Panc1 (cell line): Measurements from ENCODE around the gene SYTL5. TPM values are rescaled to one million over a fixed set of nuclear protein-coding genes. Genes with fewer than 3 reads are reported as not detected.
"Not testable (repeated sequence)": the region's sequence is repeated elsewhere in the genome, so short reads cannot be mapped to it uniquely, and the experiment has no call there.

Source experiments
- ATAC-seq: fragments of 200-7000 bp; cut with Tn5 transposase; 2 replicates; pipeline ENCODE4 v1.9.1; 2020; ENCODE audit warnings: mild to moderate bottlenecking, moderate library complexity
- BruUV-seq: library from RNA; stranded (reverse); fragments of 400-500 nt; replicated peaks from 2 replicates; lab custom pipeline; 2021; lab: Mats Ljungman, UMichigan
- CTCF ChIA-PET: fragments of 300-600 bp; sonication (Branson Sonifier 250); formaldehyde crosslinking; loops from one replicate; lab custom pipeline; 2022; ENCODE audit warnings: antibody characterized with exemption; lab: Charles Lee
- POLR2A ChIA-PET: fragments of 300-600 bp; sonication (Branson Sonifier 250); formaldehyde crosslinking; loops from one replicate; lab custom pipeline; 2022; ENCODE audit warnings: antibody characterized with exemption; lab: Charles Lee
- DNase-seq: peaks from one replicate; pipeline ENCODE4 v3.0.0-alpha.2; 2010; ENCODE audit warnings: low read depth, low spot score
- H3K27ac ChIP-seq: 2 replicates; pipeline ENCODE4 v1.5.1; 2011; ENCODE audit warnings: mild to moderate bottlenecking, low read length, inconsistent platforms
- H3K27me3 ChIP-seq: fragments of 200-500 bp; sonication (Bioruptor generic); 2 replicates; pipeline ENCODE4 v1.6.0; 2014; ENCODE audit warnings: low read length, inconsistent platforms; ENCODE audit not compliant: control insufficient read depth, insufficient read depth
- H3K36me3 ChIP-seq: fragments of 200-500 bp; sonication (Bioruptor generic); 2 replicates; pipeline ENCODE4 v1.5.1; 2014; ENCODE audit warnings: inconsistent platforms, mild to moderate bottlenecking, low read length, moderate library complexity; ENCODE audit not compliant: control insufficient read depth, insufficient read depth
- H3K4me1 ChIP-seq: 2 replicates; pipeline ENCODE4 v1.5.1; 2011; ENCODE audit warnings: inconsistent platforms, mild to moderate bottlenecking, low read length, moderate library complexity; ENCODE audit not compliant: control insufficient read depth, insufficient read depth
- H3K4me3 ChIP-seq, 2 experiments: 2 replicates each; pipeline ENCODE4 v1.5.1; 2011 to 2012; ENCODE audit warnings: low read depth in 2 of 2, low read length in 2 of 2, mild to moderate bottlenecking in 2 of 2, inconsistent platforms in 1 of 2, moderate library complexity in 1 of 2
- H3K9me3 ChIP-seq: fragments of 200-500 bp; sonication (Bioruptor generic); 2 replicates; pipeline ENCODE4 v1.5.1; 2014; ENCODE audit warnings: low read depth, mild to moderate bottlenecking, inconsistent platforms, low read length, moderate library complexity; ENCODE audit not compliant: control insufficient read depth, insufficient read depth
- POLR2AphosphoS5 ChIP-seq: IDR thresholded peaks from 2 replicates; pipeline ENCODE4 v1.6.1; 2012; ENCODE audit warnings: mild to moderate bottlenecking, low read depth, low read length, moderate library complexity
- SIN3A ChIP-seq: IDR thresholded peaks from 2 replicates; pipeline ENCODE4 v1.6.1; 2012; ENCODE audit warnings: low read depth, mild to moderate bottlenecking, low read length, moderate library complexity, borderline replicate concordance; ENCODE audit not compliant: insufficient read depth
- in situ Hi-C: cut with HindIII; loops from 2 replicates; pipeline ENCODE4 v1.10.0; 2016; ENCODE audit warnings: low sequenced_read_pairs, low pct_unique_long_range_greater_than_20kb
- intact Hi-C: fragments of 100-400 bp; cut with micrococcal nuclease; formaldehyde crosslinking; loops from one replicate; pipeline ENCODE4 v1.10.0; 2022; ENCODE audit not compliant: unreplicated experiment
- total RNA-seq: library from RNA; stranded (reverse); gene quantifications from one replicate; pipeline ENCODE4 v1.2.1, GENCODE V29; 2021; ENCODE audit not compliant: unreplicated experiment
- TF ChIP-seq, protein P1 (sequence below), 2 experiments: IDR thresholded peaks; 2 replicates each; pipeline ENCODE4 v1.6.1; 2011 to 2012; ENCODE audit warnings: low read depth in 2 of 2, control low read depth in 1 of 2, low read length in 1 of 2, mild to moderate bottlenecking in 1 of 2, moderate library complexity in 1 of 2; ENCODE audit not compliant: insufficient read depth in 1 of 2
- TF ChIP-seq, protein P2 (sequence below): fragments of 450-650 bp; IDR thresholded peaks from 2 replicates; pipeline ENCODE4 v1.5.1; 2017; ENCODE audit warnings: mild to moderate bottlenecking

The SYTL5 gene
- total RNA-seq, 1 experiment from 2014 or later: 0.08 TPM

DNA sequence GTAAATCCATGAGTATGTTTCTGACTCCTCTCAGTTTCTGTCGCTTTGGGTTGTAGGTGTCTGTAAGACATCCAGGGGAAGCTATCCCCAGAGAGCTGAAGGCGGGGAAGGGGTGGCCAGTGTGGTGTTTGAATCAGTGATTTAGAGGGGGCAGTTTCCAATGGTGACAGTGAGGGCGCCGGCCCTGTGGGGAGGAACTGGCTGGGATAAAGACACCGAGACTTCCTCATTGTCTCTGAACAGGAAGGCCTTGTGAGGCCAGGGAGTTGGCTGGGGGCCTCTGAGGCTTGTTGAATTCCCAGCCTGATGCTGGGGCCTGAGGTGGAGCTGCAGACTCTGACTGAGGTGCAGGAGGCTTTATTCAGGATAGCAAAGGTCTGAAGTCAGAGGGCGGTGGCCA is 15.1 kb upstream of the SYTL5 start:
- H3K36me3 ChIP-seq, H3K27ac ChIP-seq, DNase-seq, ATAC-seq, H3K4me3 ChIP-seq, CTCF ChIA-PET, H3K27me3 ChIP-seq, H3K9me3 ChIP-seq, POLR2A ChIA-PET, in situ Hi-C loops, BruUV-seq, H3K4me1 ChIP-seq, intact Hi-C loops: not testable (repeated sequence)

DNA sequence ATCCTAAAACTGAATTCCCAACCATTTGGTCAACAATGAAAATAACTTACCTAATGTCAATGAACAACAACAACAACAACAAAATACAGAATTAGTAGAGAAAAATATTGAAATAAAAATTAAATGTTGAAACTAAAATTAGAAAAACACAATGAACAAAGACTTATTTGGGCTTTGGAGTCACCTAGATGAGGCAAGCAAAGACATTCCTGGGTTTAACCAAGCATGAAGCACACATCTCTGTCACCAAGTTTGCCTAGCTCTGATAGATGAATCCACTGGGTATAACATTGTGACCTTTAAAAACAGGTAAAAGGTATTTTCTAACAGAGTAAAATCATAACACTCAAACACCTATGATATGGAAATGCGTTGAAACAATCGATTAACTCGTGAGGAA is 13.2 kb upstream of the SYTL5 start:
- DNase-seq (no peak), ATAC-seq (no peak)
- CTCF ChIA-PET: no interaction called here
- no TSS peak for BruUV-seq
- Histone ChIP-seq H3K4me3 (no peak overlapping the region), H3K4me1 (no peaks in the 10 kb centered on the region), H3K27ac (no peak overlapping the region), H3K36me3 (no peaks in the 10 kb centered on the region), H3K9me3 (no peaks in the 10 kb centered on the region), H3K27me3 (no peaks in the 10 kb centered on the region)
- TF ChIP-seq, protein P1, sequence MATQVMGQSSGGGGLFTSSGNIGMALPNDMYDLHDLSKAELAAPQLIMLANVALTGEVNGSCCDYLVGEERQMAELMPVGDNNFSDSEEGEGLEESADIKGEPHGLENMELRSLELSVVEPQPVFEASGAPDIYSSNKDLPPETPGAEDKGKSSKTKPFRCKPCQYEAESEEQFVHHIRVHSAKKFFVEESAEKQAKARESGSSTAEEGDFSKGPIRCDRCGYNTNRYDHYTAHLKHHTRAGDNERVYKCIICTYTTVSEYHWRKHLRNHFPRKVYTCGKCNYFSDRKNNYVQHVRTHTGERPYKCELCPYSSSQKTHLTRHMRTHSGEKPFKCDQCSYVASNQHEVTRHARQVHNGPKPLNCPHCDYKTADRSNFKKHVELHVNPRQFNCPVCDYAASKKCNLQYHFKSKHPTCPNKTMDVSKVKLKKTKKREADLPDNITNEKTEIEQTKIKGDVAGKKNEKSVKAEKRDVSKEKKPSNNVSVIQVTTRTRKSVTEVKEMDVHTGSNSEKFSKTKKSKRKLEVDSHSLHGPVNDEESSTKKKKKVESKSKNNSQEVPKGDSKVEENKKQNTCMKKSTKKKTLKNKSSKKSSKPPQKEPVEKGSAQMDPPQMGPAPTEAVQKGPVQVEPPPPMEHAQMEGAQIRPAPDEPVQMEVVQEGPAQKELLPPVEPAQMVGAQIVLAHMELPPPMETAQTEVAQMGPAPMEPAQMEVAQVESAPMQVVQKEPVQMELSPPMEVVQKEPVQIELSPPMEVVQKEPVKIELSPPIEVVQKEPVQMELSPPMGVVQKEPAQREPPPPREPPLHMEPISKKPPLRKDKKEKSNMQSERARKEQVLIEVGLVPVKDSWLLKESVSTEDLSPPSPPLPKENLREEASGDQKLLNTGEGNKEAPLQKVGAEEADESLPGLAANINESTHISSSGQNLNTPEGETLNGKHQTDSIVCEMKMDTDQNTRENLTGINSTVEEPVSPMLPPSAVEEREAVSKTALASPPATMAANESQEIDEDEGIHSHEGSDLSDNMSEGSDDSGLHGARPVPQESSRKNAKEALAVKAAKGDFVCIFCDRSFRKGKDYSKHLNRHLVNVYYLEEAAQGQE (IDR thresholded peaks at IDR 0.05; ENCODE audit: insufficient read depth in 1 of 2, low read depth in 2 of 2, low read length in 1 of 2): no peak
- TF ChIP-seq POLR2AphosphoS5: no peak
- TF ChIP-seq SIN3A: no peak
- TF ChIP-seq, protein P2, sequence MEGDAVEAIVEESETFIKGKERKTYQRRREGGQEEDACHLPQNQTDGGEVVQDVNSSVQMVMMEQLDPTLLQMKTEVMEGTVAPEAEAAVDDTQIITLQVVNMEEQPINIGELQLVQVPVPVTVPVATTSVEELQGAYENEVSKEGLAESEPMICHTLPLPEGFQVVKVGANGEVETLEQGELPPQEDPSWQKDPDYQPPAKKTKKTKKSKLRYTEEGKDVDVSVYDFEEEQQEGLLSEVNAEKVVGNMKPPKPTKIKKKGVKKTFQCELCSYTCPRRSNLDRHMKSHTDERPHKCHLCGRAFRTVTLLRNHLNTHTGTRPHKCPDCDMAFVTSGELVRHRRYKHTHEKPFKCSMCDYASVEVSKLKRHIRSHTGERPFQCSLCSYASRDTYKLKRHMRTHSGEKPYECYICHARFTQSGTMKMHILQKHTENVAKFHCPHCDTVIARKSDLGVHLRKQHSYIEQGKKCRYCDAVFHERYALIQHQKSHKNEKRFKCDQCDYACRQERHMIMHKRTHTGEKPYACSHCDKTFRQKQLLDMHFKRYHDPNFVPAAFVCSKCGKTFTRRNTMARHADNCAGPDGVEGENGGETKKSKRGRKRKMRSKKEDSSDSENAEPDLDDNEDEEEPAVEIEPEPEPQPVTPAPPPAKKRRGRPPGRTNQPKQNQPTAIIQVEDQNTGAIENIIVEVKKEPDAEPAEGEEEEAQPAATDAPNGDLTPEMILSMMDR: no peak
- in situ Hi-C loops (no loop called here), intact Hi-C loops (no loop called here)
- POLR2A ChIA-PET: no interaction called here

DNA sequence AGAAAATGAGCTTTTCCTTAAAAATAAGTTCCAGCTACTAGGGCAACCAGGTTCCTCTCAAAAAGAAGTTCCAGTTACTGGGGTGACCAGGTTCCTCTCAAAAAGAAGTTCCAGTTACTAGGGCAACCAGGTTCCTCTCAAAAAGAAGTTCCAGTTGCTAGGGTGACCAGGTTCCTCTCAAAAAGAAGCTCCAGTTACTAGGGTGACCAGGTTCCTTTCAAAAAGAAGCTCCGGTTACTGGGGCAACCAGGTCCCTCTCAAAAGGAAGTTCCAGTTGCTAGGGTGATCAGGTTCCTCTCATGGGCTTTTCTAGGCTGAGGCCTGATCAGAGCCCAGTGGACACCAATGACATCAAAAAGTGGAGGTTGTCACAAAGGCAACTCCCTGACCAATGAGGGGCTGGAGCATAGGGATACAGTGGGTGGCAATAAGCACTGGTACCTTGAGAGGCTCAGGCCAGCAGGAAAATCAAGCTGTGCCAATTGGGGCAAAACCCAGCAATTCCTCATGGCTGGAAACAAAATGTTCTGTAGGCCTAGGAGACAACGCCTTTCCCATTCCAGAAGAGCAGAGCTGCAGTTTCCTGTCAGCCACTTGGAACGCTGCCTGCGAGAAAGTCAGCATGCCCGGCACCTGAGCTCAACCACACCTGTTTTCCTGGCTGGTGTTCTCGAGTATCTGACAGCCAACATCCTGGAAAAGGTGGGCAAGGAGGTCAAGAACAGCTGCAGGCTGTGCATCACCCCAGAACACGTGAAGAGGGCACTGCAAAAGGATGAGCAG is 12.3 kb upstream of the SYTL5 start:
- no peak overlapping the region for H3K4me3 ChIP-seq
- no peaks in the 10 kb centered on the region for H3K36me3 ChIP-seq
- H3K27ac ChIP-seq: no peak overlapping the region
- POLR2A ChIA-PET: no interaction called here
- intact Hi-C loops: no loop called here
- in situ Hi-C loops: no loop called here
- no peaks in the 10 kb centered on the region for H3K9me3 ChIP-seq
- no peaks in the 10 kb centered on the region for H3K27me3 ChIP-seq
- BruUV-seq: no TSS peak
- no peak for TF ChIP-seq POLR2AphosphoS5
- DNase-seq: no peak
- CTCF ChIA-PET: no interaction called here
- no peaks in the 10 kb centered on the region for H3K4me1 ChIP-seq
- no peak for ATAC-seq
